Measurements from ENCODE around the gene CXCL8. TPM values are rescaled to one million over a fixed set of nuclear protein-coding genes. Genes with fewer than 3 reads are reported as not detected.

Gene CXCL8
- total RNA-seq, 1 donor from 2014 or later = 0.44 TPM

GRCh38 chr4:73718375-73719373, 21.7 kb upstream of the CXCL8 start:
- DNase-seq (ENCODE audit: low spot score) = no peak

GRCh38 chr4:73721435-73721834, 18.9 kb upstream of the CXCL8 start:
- DNase-seq (ENCODE audit: low spot score) = no peak

GRCh38 chr4:73721909-73722308, 18.5 kb upstream of the CXCL8 start:
- no peak for DNase-seq (ENCODE audit: low spot score)

GRCh38 chr4:73723023-73723422, 17.3 kb upstream of the CXCL8 start:
- no peak for DNase-seq (ENCODE audit: low spot score)

- DNase-seq (ENCODE audit: low spot score) = no peak
Observed at GRCh38 chr4:73723928-73724327, 16.4 kb upstream of the CXCL8 start.

GRCh38 chr4:73725510-73725909, 14.9 kb upstream of the CXCL8 start:
- no peak for DNase-seq (ENCODE audit: low spot score)

- no peak for DNase-seq (ENCODE audit: low spot score)
Observed at GRCh38 chr4:73725985-73726384, 14.4 kb upstream of the CXCL8 start.

- peak; percentile 64 for DNase-seq (ENCODE audit: low spot score)
Observed at GRCh38 chr4:73727685-73728084, 12.7 kb upstream of the CXCL8 start.

GRCh38 chr4:73728091-73728741, 12.2 kb upstream of the CXCL8 start:
- DNase-seq (ENCODE audit: low spot score) = no peak

GRCh38 chr4:73729534-73730165, 10.7 kb upstream of the CXCL8 start:
- peak; percentile 60 for DNase-seq (ENCODE audit: low spot score)

- DNase-seq (ENCODE audit: low spot score) = no peak
Observed at GRCh38 chr4:73730292-73730691, 10.1 kb upstream of the CXCL8 start.

GRCh38 chr4:73730867-73731266, 9.5 kb upstream of the CXCL8 start:
- no peak for DNase-seq (ENCODE audit: low spot score)

- DNase-seq (ENCODE audit: low spot score) = no peak
Observed at GRCh38 chr4:73731968-73732610, 8.3 kb upstream of the CXCL8 start.

GRCh38 chr4:73732759-73733431, 7.5 kb upstream of the CXCL8 start:
- no peak for DNase-seq (ENCODE audit: low spot score)

GRCh38 chr4:73734530-73735001, 5.8 kb upstream of the CXCL8 start:
- no peak for DNase-seq (ENCODE audit: low spot score)

GRCh38 chr4:73735231-73735630, 5.1 kb upstream of the CXCL8 start:
- no peak for DNase-seq (ENCODE audit: low spot score)

- DNase-seq (ENCODE audit: low spot score) = no peak
Observed at GRCh38 chr4:73741031-73741749, 821 bp downstream of the CXCL8 start.

- DNase-seq (ENCODE audit: low spot score) = no peak
Observed at GRCh38 chr4:73741750-73742489, 1.6 kb downstream of the CXCL8 start.

- DNase-seq (ENCODE audit: low spot score) = no peak
Observed at GRCh38 chr4:73742490-73743160, 2.3 kb downstream of the CXCL8 start.

Measured in ureter (tissue), 1 donor.